AG04450 (cell line): ENCODE data around the gene TSPAN1. TPM values are rescaled to one million over a fixed set of nuclear protein-coding genes. Genes with fewer than 3 reads are reported as not detected.

ENCODE experiments used
- CTCF ChIA-PET: fragments of 300-600, 350-600 bp; formaldehyde crosslinking; extraction: SDS; loops from one replicate; lab custom pipeline; 2022; ENCODE audit warnings: antibody characterized with exemption, inconsistent platforms; lab: Charles Lee
- POLR2A ChIA-PET: fragments of 350-600 bp; formaldehyde crosslinking; extraction: SDS; loops from one replicate; lab custom pipeline; 2021; ENCODE audit warnings: antibody characterized with exemption, inconsistent platforms; lab: Yijun Ruan, JAX
- DNase-seq: peaks from one replicate; pipeline ENCODE4 v3.0.0-alpha.2; 2011; ENCODE audit warnings: low read depth, low spot score
- H3K27ac ChIP-seq: one replicate; pipeline ENCODE4 v1.5.1; 2012; ENCODE audit warnings: low read depth, low read length, control low read depth
- H3K27me3 ChIP-seq: one replicate; pipeline ENCODE4 v1.6.0; 2012; ENCODE audit warnings: low read length; ENCODE audit not compliant: control insufficient read depth, insufficient read depth
- H3K4me3 ChIP-seq: 2 replicates; pipeline ENCODE4 v1.5.1; 2011; ENCODE audit warnings: mild to moderate bottlenecking, low read depth, low read length, control low read depth
- H3K9me3 ChIP-seq: 2 replicates; pipeline ENCODE4 v1.5.1; 2012; ENCODE audit warnings: low read length; ENCODE audit not compliant: control insufficient read depth, insufficient read depth
- polyA plus RNA-seq: library from polyadenylated mRNA; depleted of rRNA; stranded (reverse); fragments of >200 nt; gene quantifications from 2 replicates; pipeline ENCODE4 v1.2.3, GENCODE V29; 2011
- TF ChIP-seq, protein P1 (sequence below): IDR thresholded peaks from 2 replicates; pipeline ENCODE4 v1.5.1; 2011; ENCODE audit warnings: low read depth, low read length, control low read depth, inconsistent platforms

TSPAN1 gene
- polyA plus RNA-seq, 1 experiment = 0.43 TPM

DNA sequence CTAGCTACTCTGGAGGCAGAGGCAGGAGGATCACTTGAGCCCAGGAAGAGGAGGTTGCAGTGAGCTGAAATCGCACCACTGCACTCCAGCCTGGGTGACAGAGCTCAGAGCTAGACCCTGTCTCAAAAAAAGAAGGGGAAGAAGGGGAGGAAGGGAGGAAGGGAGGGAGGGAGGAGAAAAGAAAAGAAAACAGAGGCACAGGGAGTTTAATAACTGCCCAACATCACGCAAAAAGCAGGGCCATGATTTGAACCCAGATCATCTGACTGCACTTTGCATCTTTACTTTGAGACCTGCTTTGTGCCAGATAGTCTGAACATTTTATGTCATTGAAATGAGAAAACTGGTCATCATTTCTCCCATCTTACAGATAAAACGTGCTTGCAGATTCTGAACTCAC is 30.3 kb downstream of the TSPAN1 start:
- no peaks in the 10 kb centered on the region for H3K27me3 ChIP-seq
- TF ChIP-seq, protein P1, sequence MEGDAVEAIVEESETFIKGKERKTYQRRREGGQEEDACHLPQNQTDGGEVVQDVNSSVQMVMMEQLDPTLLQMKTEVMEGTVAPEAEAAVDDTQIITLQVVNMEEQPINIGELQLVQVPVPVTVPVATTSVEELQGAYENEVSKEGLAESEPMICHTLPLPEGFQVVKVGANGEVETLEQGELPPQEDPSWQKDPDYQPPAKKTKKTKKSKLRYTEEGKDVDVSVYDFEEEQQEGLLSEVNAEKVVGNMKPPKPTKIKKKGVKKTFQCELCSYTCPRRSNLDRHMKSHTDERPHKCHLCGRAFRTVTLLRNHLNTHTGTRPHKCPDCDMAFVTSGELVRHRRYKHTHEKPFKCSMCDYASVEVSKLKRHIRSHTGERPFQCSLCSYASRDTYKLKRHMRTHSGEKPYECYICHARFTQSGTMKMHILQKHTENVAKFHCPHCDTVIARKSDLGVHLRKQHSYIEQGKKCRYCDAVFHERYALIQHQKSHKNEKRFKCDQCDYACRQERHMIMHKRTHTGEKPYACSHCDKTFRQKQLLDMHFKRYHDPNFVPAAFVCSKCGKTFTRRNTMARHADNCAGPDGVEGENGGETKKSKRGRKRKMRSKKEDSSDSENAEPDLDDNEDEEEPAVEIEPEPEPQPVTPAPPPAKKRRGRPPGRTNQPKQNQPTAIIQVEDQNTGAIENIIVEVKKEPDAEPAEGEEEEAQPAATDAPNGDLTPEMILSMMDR = no peak
- CTCF ChIA-PET = interaction anchor here (1.4 kb wide), 1 partner anchor 19 kb away, joined by 6 read pairs; no protein-coding TSS in a partner anchor
- DNase-seq = no peak
- POLR2A ChIA-PET = no interaction called here
- H3K4me3 ChIP-seq = no peak overlapping the region
- H3K9me3 ChIP-seq = no peaks in the 10 kb centered on the region; the same call in 1 of the 2 replicates
- no peak overlapping the region for H3K27ac ChIP-seq

DNA sequence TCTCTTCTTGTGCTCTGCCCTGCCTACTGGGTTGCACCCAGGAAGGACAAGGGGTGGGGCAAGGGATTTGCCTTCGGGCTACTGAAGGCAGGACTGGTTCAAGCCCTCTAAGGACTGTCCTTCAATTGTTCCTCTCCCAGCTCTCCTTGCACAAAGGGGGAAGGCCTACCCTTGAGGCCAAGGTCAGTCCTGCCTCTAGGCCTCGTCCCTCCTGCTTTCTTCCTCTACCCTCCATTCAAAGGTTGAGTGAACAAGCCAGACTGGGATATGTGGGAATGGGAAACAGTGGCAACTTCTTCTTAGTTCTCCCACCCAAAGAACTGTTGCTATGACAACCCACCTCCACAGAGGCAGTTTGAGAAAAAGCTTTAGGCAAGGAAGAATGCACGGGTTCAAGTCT is 30.9 kb downstream of the TSPAN1 start:
- Histone ChIP-seq H3K9me3 (no peaks in the 10 kb centered on the region; the same call in 1 of the 2 replicates), H3K4me3 (no peak overlapping the region), H3K27ac (no peak overlapping the region), H3K27me3 (no peaks in the 10 kb centered on the region)
- TF ChIP-seq, protein P1 = no peak
- ChIA-PET CTCF (interaction anchor here (0.6 kb wide), 1 partner anchor 171 kb away, joined by 3 read pairs; no protein-coding TSS in a partner anchor), POLR2A (no interaction called here)
- no peak for DNase-seq

DNA sequence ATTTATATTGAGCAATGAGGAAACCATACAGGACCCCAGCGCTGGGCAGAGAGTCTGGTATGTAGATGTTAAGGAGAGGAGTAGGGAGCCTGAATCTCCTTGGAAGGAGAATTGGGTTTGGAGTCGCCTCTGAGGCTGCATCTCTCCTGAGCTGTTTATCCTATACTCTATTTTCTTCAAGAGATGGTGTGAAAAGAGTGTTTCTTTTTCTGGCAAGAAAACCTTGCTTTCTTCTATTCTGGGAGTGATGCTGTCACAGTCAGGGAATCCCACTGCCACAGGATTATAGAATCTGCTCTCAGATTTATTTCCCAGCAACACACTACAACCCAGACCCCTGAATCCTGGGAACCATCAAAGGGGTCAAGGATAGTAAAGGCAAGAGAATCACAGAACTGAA is 31.5 kb downstream of the TSPAN1 start:
- TF ChIP-seq, protein P1 = no peak
- ChIA-PET CTCF (interaction anchor here (0.6 to 1.7 kb wide), 2 partner anchors 17 to 172 kb away, joined by 3 to 10 read pairs; no protein-coding TSS in a partner anchor), POLR2A (interaction anchor here (0.9 kb wide), 1 partner anchor 17 kb away, joined by 4 read pairs; no protein-coding TSS in a partner anchor)
- no peak for DNase-seq
- H3K9me3 ChIP-seq = no peaks in the 10 kb centered on the region; the same call in 1 of the 2 replicates
- no peaks in the 10 kb centered on the region for H3K27me3 ChIP-seq
- H3K27ac ChIP-seq = no peak overlapping the region
- no peak overlapping the region for H3K4me3 ChIP-seq

DNA sequence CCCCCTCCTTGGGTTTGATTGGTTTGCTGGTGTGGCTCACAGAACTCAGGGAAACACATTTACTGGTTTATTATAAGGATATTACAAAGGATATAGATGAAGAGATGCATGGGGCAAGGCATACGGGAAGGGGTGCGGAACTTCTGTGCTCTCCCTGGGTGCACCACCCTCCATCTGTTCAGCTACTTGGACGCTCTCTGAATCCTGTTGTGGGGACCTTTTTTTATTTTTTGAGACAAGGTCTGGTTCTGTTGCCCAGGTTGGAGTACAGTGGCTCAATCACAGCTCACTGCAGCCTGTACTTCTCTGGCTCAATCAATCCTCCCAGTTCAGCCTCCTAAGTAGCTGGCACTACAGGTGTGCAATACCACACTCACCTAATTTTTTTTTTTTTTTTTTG is 35.7 kb downstream of the TSPAN1 start:
- ChIA-PET POLR2A (no interaction called here), CTCF (interaction anchor here (1.5 to 2.4 kb wide), 2 partner anchors 11 to 13 kb away, joined by 3 to 14 read pairs; no protein-coding TSS in a partner anchor)
- Histone ChIP-seq H3K4me3 (no peak overlapping the region), H3K9me3 (no peaks in the 10 kb centered on the region), H3K27ac (no peak overlapping the region), H3K27me3 (no peaks in the 10 kb centered on the region)
- DNase-seq = no peak
- TF ChIP-seq, protein P1 = no peak

DNA sequence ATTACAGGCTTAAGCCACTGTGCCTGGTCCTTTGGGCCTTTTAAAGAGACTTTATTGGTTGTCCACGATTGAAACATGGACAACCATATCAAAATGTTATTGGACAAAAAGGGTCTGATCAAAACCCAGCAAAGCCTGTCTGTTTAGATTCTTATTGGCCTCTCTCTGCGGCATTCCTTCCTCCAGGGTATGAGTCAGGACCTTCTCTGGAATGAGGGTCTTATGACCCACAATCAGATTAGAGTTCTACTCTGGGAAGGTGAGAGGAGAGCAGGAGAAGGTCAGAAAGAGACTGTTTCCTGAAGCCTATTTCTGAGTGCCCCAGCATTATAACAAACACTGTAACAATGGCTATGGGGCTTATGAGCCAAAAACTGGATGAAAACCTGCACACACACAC is 36.2 kb downstream of the TSPAN1 start:
- H3K27ac ChIP-seq = no peak overlapping the region
- H3K9me3 ChIP-seq = no peaks in the 10 kb centered on the region
- no peak for DNase-seq
- H3K4me3 ChIP-seq = no peak overlapping the region
- H3K27me3 ChIP-seq = no peaks in the 10 kb centered on the region
- TF ChIP-seq, protein P1 = peak; percentile 22
- POLR2A ChIA-PET = no interaction called here
- CTCF ChIA-PET = interaction anchor here (1.5 kb wide), 1 partner anchor 11 kb away, joined by 3 read pairs; no protein-coding TSS in a partner anchor
